Keratinocyte (primary cell): Measurements from ENCODE around the gene POLD3.

Source experiments
- EZH2 ChIP-seq: IDR thresholded peaks from one replicate; pipeline ENCODE4 v1.6.1; 2012; ENCODE audit warnings: inconsistent platforms, mild to moderate bottlenecking, low read length, moderate library complexity
- TF ChIP-seq, protein P1 (sequence below), 3 experiments: IDR thresholded peaks in 1 of 3; conservative IDR thresholded peaks in 1 of 3; optimal IDR thresholded peaks in 1 of 3; 2 replicates in 2 of 3; 3 replicates in 1 of 3; pipeline versions ENCODE3 to v1.5.1; 2011; ENCODE audit warnings: low read length in 3 of 3, mild to moderate bottlenecking in 3 of 3, moderate library complexity in 2 of 3, control low read depth in 1 of 3, inconsistent platforms in 1 of 3; ENCODE audit not compliant: insufficient read depth in 2 of 3; ENCODE audit errors: extremely low read depth in 1 of 3

- TF ChIP-seq, protein P1, sequence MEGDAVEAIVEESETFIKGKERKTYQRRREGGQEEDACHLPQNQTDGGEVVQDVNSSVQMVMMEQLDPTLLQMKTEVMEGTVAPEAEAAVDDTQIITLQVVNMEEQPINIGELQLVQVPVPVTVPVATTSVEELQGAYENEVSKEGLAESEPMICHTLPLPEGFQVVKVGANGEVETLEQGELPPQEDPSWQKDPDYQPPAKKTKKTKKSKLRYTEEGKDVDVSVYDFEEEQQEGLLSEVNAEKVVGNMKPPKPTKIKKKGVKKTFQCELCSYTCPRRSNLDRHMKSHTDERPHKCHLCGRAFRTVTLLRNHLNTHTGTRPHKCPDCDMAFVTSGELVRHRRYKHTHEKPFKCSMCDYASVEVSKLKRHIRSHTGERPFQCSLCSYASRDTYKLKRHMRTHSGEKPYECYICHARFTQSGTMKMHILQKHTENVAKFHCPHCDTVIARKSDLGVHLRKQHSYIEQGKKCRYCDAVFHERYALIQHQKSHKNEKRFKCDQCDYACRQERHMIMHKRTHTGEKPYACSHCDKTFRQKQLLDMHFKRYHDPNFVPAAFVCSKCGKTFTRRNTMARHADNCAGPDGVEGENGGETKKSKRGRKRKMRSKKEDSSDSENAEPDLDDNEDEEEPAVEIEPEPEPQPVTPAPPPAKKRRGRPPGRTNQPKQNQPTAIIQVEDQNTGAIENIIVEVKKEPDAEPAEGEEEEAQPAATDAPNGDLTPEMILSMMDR (optimal IDR thresholded peaks at IDR 0.05 in 1 of 3, IDR thresholded peaks at IDR 0.05 in 1 of 3, conservative IDR thresholded peaks at IDR 0.05 in 1 of 3; ENCODE audit: extremely low read depth in 1 of 3, insufficient read depth in 2 of 3, low read length in 3 of 3) = no peak
- no peak for TF ChIP-seq EZH2
Observed at GRCh38 chr11:74669211-74670160, 77.1 kb downstream of the POLD3 start.
